ENCODE measurements around the gene P2RX7. TPM values are rescaled to one million over a fixed set of nuclear protein-coding genes. Genes with fewer than 3 reads are reported as not detected.
"Not testable (repeated sequence)": the region's sequence is repeated elsewhere in the genome, so short reads cannot be mapped to it uniquely, and the experiment has no call there.

The P2RX7 gene
- total RNA-seq, 1 donor from 2014 or later = 6.2 TPM

- Mint-ChIP-seq H3K9me3 (peaks cover 4% of the 10 kb centered on the region), H3K27me3 (no peaks in the 10 kb centered on the region), H3K4me3 (no peak overlapping the region), H3K36me3 (ENCODE audit: low read depth) (peaks cover 61% of the 10 kb centered on the region), H3K27ac (peak overlapping the region; percentile 26), H3K4me1 (peaks cover 2% of the 10 kb centered on the region)
- intact Hi-C loops (cut with micrococcal nuclease) = no loop called here
- no peak for DNase-seq
These were observed 27.0 kb downstream of the P2RX7 start for GRCh38 chr12:121159467-121160307.

DNA sequence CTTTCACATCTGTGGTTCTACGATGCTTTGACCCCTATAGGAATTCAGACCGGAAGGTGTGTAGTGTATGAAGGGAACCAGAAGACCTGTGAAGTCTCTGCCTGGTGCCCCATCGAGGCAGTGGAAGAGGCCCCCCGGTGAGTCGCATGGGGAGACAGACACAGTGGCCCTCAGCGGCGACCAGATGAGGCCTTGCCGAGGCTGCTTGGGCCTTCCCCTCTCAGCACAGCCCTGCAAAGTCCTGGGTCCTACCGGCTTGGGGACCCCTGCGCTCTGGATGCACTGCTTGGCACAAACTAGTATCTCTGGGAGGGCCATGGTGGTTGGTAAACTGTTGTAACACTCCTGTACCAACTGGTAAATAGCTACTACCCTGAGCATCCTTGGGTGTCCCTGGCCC is 29.7 kb downstream of the P2RX7 start:
- Mint-ChIP-seq H3K27me3 (no peaks in the 10 kb centered on the region), H3K27ac (no peak overlapping the region), H3K4me3 (no peak overlapping the region), H3K9me3 (peaks cover 4% of the 10 kb centered on the region), H3K4me1 (peaks cover 5% of the 10 kb centered on the region), H3K36me3 (ENCODE audit: low read depth) (peaks cover 58% of the 10 kb centered on the region)
- intact Hi-C loops (cut with micrococcal nuclease) = no loop called here
- no peak for DNase-seq

- peaks cover 3% of the 10 kb centered on the region for H3K9me3 Mint-ChIP-seq
- H3K27me3 Mint-ChIP-seq = no peaks in the 10 kb centered on the region
- peaks cover 53% of the 10 kb centered on the region for H3K36me3 Mint-ChIP-seq (ENCODE audit: low read depth)
- peaks cover 5% of the 10 kb centered on the region for H3K4me1 Mint-ChIP-seq
- H3K27ac Mint-ChIP-seq = no peak overlapping the region
- no peak for DNase-seq
- H3K4me3 Mint-ChIP-seq = no peak overlapping the region
- intact Hi-C loops (cut with micrococcal nuclease) = no loop called here
These were observed 30.3 kb downstream of the P2RX7 start for GRCh38 chr12:121162985-121163384.

GRCh38 chr12:121164839-121165238 is 32.2 kb downstream of the P2RX7 start:
- H3K27ac Mint-ChIP-seq = not testable (repeated sequence)

DNA sequence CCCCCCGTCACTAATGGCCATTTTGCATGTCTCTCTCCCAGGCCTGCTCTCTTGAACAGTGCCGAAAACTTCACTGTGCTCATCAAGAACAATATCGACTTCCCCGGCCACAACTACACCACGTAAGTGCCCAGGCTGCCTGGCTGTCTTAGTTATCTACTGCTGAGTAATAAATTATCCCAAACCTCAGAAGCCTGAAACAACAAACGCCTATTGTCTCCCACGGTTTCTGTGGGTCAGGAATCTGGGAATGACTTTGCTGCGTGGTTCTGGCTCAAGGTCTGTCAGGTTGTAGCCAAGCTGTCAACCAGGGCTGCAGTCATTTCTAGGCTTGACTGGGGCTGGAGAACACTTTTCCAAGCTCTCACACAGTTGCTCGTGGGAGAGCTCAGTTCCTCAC is 32.6 kb downstream of the P2RX7 start:
- intact Hi-C loops (cut with micrococcal nuclease) = no loop called here
- Mint-ChIP-seq H3K27ac (no peak overlapping the region), H3K4me3 (no peak overlapping the region), H3K27me3 (no peaks in the 10 kb centered on the region), H3K9me3 (no peaks in the 10 kb centered on the region), H3K4me1 (peaks cover 3% of the 10 kb centered on the region), H3K36me3 (ENCODE audit: low read depth) (peaks cover 44% of the 10 kb centered on the region)
- DNase-seq = no peak

More at GRCh38 chr12:121164839-121165238, 32.2 kb downstream of the P2RX7 start:
- intact Hi-C loops (cut with micrococcal nuclease); H3K4me3 Mint-ChIP-seq; H3K27me3 Mint-ChIP-seq; H3K4me1 Mint-ChIP-seq; DNase-seq; H3K9me3 Mint-ChIP-seq: not testable (repeated sequence)
- peaks cover 45% of the 10 kb centered on the region for H3K36me3 Mint-ChIP-seq (ENCODE audit: low read depth)

- Mint-ChIP-seq H3K27me3 (no peaks in the 10 kb centered on the region), H3K27ac (no peak overlapping the region), H3K4me1 (peaks cover 3% of the 10 kb centered on the region), H3K36me3 (ENCODE audit: low read depth) (peaks cover 41% of the 10 kb centered on the region), H3K4me3 (no peak overlapping the region), H3K9me3 (no peaks in the 10 kb centered on the region)
- no peak for DNase-seq
- intact Hi-C loops (cut with micrococcal nuclease) = no loop called here
These were observed 33.7 kb downstream of the P2RX7 start for GRCh38 chr12:121166356-121166755.

DNA sequence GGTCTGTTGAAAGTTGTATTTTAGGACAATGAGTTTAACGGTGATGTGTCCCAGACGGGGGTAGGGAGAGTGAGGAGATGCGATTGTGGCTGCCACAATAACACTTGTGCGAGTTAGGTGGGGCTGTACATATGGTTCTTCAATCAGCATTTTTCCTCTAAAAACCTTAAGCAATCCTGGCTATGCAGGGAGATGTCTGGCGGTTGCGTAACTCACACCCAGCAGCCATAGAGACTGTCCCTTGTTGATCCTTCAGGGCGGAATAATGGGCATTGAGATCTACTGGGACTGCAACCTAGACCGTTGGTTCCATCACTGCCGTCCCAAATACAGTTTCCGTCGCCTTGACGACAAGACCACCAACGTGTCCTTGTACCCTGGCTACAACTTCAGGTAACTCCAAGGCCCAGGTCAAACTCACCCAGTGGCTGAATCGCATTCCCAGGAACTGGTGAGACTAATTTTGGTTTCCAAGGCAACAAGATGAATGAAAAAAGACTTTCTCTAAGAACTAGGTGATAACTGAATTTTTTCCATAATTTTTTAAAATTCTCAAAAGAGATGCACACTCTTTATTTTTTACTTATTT is 34.6 kb downstream of the P2RX7 start:
- intact Hi-C loops (cut with micrococcal nuclease) = no loop called here
- peaks cover 37% of the 10 kb centered on the region for H3K36me3 Mint-ChIP-seq (ENCODE audit: low read depth)
- H3K9me3 Mint-ChIP-seq = no peaks in the 10 kb centered on the region
- H3K4me1 Mint-ChIP-seq = peaks cover 3% of the 10 kb centered on the region
- no peak overlapping the region for H3K4me3 Mint-ChIP-seq
- no peaks in the 10 kb centered on the region for H3K27me3 Mint-ChIP-seq
- no peak overlapping the region for H3K27ac Mint-ChIP-seq
- no peak for DNase-seq

GRCh38 chr12:121167951-121168350 is 35.3 kb downstream of the P2RX7 start:
- no peak overlapping the region for H3K4me3 Mint-ChIP-seq
- no peaks in the 10 kb centered on the region for H3K9me3 Mint-ChIP-seq
- no peak overlapping the region for H3K27ac Mint-ChIP-seq
- DNase-seq = no peak
- H3K4me1 Mint-ChIP-seq = peaks cover 3% of the 10 kb centered on the region
- H3K36me3 Mint-ChIP-seq (ENCODE audit: low read depth) = peaks cover 36% of the 10 kb centered on the region
- H3K27me3 Mint-ChIP-seq = no peaks in the 10 kb centered on the region
- intact Hi-C loops (cut with micrococcal nuclease) = no loop called here

DNA sequence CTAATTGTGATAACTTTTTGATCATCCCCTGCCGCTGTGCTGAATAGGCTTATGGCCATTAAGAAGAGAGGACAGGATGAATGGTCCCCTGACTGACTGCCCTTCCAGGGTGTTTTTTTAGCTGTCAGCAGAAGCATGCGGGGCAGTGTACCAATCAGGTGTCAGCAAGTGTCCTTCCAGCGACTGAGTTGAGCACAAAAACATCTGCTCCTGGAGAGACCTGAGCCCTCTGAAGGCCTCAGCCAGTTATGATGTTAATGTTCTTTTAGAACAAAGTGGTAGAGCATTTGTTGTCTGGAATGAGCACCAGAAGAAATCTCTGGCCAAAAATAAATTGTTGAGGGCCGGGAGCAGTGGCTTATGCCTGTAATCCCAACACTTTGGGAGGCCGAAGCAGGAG is 37.5 kb downstream of the P2RX7 start:
- Mint-ChIP-seq H3K27ac (no peak overlapping the region), H3K4me3 (no peak overlapping the region), H3K27me3 (no peaks in the 10 kb centered on the region), H3K9me3 (no peaks in the 10 kb centered on the region), H3K36me3 (ENCODE audit: low read depth) (peaks cover 28% of the 10 kb centered on the region), H3K4me1 (peaks cover 2% of the 10 kb centered on the region)
- intact Hi-C loops (cut with micrococcal nuclease) = no loop called here
- DNase-seq = no peak

DNA sequence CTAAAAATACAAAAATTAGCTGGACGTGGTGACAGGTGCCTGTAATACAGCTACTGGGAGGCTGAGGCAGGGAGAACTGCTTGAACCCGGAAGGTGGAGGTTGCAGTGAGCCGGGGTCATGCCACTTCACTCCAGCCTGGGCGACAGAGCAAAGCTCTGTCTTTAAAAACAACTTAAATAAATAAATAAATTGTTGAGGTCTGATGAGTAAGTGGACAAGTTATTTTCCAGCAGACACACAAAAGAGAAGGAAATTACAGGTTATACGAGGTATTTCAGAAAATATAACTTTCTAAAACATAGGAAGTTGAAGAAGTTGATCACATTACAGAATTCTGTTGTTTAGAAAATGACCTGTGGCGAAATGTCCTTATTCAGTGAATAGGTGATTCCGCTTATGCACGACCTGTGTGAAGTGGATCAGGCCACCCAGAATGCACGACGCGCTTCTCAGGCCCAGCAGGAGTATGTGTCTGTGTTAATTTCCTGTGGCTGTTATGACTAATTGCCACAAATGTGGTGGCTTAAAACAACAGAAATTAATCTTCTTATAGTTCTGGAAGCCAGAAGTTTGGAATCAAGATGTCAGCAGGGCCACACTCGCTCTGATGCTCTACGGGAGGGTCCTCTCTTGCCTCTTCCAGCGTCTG is 38.1 kb downstream of the P2RX7 start:
- Mint-ChIP-seq H3K36me3 (ENCODE audit: low read depth) (peaks cover 24% of the 10 kb centered on the region), H3K27me3 (no peaks in the 10 kb centered on the region), H3K9me3 (no peaks in the 10 kb centered on the region), H3K4me1 (no peaks in the 10 kb centered on the region), H3K27ac (no peak overlapping the region), H3K4me3 (no peak overlapping the region)
- no peak for DNase-seq
- intact Hi-C loops (cut with micrococcal nuclease) = no loop called here

GRCh38 chr12:121172145-121172544 is 39.5 kb downstream of the P2RX7 start:
- DNase-seq = no peak
- peaks cover 24% of the 10 kb centered on the region for H3K36me3 Mint-ChIP-seq (ENCODE audit: low read depth)
- peaks cover 2% of the 10 kb centered on the region for H3K4me1 Mint-ChIP-seq
- H3K27me3 Mint-ChIP-seq = no peaks in the 10 kb centered on the region
- no peaks in the 10 kb centered on the region for H3K9me3 Mint-ChIP-seq
- no peak overlapping the region for H3K27ac Mint-ChIP-seq
- intact Hi-C loops (cut with micrococcal nuclease) = no loop called here
- H3K4me3 Mint-ChIP-seq = no peak overlapping the region

DNA sequence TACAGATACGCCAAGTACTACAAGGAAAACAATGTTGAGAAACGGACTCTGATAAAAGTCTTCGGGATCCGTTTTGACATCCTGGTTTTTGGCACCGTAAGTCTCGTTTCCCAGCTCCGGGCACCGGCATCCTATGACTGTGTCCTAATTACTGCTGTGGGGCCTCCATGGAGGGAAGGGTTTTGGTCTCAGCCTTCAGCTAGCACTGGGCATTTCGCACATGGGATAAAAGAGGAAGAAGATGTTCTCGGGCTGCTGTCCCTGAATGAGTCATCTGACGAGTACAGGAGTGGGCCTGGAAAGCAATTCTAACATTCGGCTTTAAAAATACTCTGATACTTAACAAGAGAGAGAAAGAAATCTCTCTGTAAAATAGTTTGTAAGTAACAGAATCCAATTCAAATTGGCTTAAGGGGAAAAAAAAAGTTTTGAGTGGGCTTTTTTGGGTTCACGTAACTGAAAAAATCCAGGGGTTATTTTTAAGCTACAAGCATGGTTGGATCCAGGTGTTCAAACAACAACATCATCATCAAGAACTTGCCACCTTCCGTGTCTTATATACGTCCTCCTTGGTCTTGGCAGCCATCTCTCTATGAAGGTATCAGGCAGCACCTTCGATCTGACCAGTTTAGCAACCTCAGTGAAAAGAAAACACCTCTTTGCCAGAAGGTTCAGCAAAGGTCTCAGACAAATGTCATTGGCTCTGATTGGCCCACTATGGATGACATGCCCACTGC is 42.9 kb downstream of the P2RX7 start:
- Mint-ChIP-seq H3K27me3 (no peaks in the 10 kb centered on the region), H3K4me3 (no peak overlapping the region), H3K9me3 (no peaks in the 10 kb centered on the region), H3K4me1 (peaks cover 2% of the 10 kb centered on the region), H3K36me3 (ENCODE audit: low read depth) (peaks cover 26% of the 10 kb centered on the region), H3K27ac (no peak overlapping the region)
- no peak for DNase-seq
- intact Hi-C loops (cut with micrococcal nuclease) = no loop called here

DNA sequence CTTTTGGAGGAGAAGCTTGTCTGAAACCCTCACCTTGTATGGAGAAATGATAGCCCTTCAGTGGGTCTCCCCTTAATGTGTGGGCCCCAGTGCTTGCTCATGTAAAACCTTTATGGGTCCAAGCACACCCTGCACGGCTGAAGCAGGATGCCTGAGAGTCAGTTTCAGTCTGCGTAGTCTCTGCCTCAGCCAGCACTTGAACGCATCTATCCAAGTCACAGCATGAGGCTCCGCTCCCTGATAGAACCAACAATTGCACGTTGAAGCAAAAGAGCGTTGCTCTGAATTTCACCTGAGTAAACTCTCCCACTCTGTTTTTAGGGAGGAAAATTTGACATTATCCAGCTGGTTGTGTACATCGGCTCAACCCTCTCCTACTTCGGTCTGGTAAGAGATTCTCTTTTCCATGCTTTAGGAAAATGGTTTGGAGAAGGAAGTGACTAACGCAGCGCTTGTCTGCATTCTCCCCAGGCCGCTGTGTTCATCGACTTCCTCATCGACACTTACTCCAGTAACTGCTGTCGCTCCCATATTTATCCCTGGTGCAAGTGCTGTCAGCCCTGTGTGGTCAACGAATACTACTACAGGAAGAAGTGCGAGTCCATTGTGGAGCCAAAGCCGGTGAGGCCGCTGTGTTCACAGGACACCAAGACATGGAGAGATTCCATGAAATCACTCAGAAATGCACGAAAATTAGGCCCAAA is 44.3 kb downstream of the P2RX7 start:
- Mint-ChIP-seq H3K4me1 (peaks cover 2% of the 10 kb centered on the region), H3K9me3 (no peaks in the 10 kb centered on the region), H3K27me3 (no peaks in the 10 kb centered on the region), H3K36me3 (ENCODE audit: low read depth) (peaks cover 29% of the 10 kb centered on the region), H3K4me3 (no peak overlapping the region), H3K27ac (no peak overlapping the region)
- no peak for DNase-seq
- intact Hi-C loops (cut with micrococcal nuclease) = no loop called here
